A673 (cell line): ENCODE measurements around the gene SURF1.

Experiments
- CTCF ChIP-seq: fragments of 300-800, 200-600 bp; sonication (generic); conservative IDR thresholded peaks from 2 replicates; pipeline ENCODE4 v1.5.1; 2017; ENCODE audit warnings: low read depth, mild to moderate bottlenecking, antibody characterized with exemption, low read length, moderate library complexity, mixed read lengths
- EZH2 ChIP-seq: fragments of 200-600 bp; sonication (generic); IDR thresholded peaks from 2 replicates; pipeline ENCODE4 v1.6.1; 2017; ENCODE audit warnings: borderline replicate concordance, low read depth, mild to moderate bottlenecking, mixed read lengths, antibody characterized with exemption, low read length; ENCODE audit not compliant: poor library complexity, severe bottlenecking

GRCh38 chr9:133320421-133320881 lies 35.8 kb downstream of the SURF1 start:
- no peak for TF ChIP-seq CTCF
- no peak for TF ChIP-seq EZH2
